ENCODE results near the gene RMRP.

Gene RMRP

DNA sequence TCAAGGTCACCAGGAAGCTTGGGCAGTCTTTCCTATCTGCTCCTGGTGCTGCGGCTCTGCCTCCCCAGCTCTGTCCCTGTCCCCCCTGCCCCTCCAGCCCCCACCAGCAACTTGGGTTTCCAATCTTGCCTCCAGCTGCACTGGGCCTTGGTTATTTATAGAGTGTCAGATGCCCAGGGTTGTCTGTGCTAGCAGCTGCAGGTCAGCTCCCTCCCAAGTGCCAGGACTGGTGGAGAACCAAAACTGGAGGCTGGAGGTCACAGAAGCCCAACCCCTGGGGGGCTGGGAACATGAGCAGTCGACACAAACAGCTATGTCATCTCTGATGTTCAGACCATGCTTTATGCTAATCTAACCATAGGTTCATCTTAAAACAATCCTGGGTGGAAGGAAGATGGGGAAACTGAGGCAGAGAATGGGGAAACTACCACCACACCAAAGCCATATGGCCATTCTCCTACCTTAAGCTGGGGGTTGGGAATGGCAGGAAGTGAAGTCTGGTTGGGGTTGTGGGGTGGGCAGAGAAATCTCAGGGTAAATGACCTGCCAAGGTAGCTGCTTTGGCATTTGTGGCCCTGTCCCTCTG, 30.2 kb upstream of the RMRP start:
- H3K4me3 ChIP-seq (ENCODE audit: low read depth, low read length), result no peak overlapping the region
- DNase-seq (ENCODE audit: low read depth), result no peak
- TF ChIP-seq, protein P1, sequence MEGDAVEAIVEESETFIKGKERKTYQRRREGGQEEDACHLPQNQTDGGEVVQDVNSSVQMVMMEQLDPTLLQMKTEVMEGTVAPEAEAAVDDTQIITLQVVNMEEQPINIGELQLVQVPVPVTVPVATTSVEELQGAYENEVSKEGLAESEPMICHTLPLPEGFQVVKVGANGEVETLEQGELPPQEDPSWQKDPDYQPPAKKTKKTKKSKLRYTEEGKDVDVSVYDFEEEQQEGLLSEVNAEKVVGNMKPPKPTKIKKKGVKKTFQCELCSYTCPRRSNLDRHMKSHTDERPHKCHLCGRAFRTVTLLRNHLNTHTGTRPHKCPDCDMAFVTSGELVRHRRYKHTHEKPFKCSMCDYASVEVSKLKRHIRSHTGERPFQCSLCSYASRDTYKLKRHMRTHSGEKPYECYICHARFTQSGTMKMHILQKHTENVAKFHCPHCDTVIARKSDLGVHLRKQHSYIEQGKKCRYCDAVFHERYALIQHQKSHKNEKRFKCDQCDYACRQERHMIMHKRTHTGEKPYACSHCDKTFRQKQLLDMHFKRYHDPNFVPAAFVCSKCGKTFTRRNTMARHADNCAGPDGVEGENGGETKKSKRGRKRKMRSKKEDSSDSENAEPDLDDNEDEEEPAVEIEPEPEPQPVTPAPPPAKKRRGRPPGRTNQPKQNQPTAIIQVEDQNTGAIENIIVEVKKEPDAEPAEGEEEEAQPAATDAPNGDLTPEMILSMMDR (IDR thresholded peaks at IDR 0.05; ENCODE audit: insufficient read depth, low read depth, low read length, missing control alignments), result no peak

- no peak for DNase-seq (ENCODE audit: low read depth)
- TF ChIP-seq, protein P1 (IDR thresholded peaks at IDR 0.05; ENCODE audit: insufficient read depth, low read depth, low read length, missing control alignments), result no peak
- no peak overlapping the region for H3K4me3 ChIP-seq (ENCODE audit: low read depth, low read length)
Measured at GRCh38 chr9:35687306-35687705, 29.5 kb upstream of the RMRP start.

DNA sequence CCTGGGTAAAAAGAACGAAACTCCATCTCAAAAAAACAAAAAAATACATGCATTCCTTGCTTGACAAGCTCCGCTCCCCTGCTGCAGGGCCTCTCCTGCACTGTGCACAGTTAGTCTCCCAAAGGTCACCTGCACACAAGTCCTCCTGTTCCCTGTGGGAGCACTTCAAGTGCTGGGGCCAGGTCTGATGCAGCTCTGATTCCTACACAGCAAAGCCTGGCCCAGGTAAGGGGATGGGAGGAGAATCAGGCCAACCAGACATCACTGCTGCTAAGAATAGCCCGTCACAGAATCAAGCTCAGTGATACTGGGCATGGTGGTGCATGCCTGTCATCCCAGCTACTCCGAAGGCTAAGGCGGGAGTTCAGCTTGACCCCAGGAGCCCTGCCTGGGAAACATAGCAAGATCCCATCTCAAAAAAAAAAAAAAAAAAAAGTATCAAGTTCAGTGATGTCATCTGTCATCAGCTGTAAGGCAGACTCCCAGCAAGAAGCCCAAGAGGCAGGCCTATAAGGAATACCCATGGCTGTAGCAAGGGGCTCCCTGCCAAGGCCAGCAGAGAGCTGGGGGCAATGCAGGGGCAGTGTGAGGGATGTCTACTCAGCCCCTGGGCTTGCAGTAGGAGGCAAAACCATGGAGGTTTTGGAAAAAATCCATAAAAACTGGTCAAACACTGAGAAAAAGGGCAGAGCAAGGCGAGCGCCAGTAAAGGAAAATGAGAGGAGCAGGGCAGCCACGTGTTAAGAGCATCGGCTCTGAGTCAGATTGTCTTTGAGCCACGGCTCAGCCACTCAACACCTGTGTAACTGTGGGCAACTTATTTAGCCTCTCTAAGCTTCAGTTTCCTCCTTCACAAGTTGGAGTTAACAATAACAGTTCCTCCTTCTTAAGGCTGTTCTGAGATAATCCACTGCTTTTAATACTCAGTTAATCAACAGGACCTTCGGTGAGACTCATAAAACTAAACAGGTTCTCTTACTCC, 28.7 kb upstream of the RMRP start:
- DNase-seq (ENCODE audit: low read depth), result no peak
- TF ChIP-seq, protein P1 (IDR thresholded peaks at IDR 0.05; ENCODE audit: insufficient read depth, low read depth, low read length, missing control alignments), result no peak
- H3K4me3 ChIP-seq (ENCODE audit: low read depth, low read length), result no peak overlapping the region

GRCh38 chr9:35685506-35685905, 27.7 kb upstream of the RMRP start:
- no peak overlapping the region for H3K4me3 ChIP-seq (ENCODE audit: low read depth, low read length)
- TF ChIP-seq, protein P1 (IDR thresholded peaks at IDR 0.05; ENCODE audit: insufficient read depth, low read depth, low read length, missing control alignments), result no peak
- no peak for DNase-seq (ENCODE audit: low read depth)

- DNase-seq (ENCODE audit: low read depth), result no peak
- TF ChIP-seq, protein P1 (IDR thresholded peaks at IDR 0.05; ENCODE audit: insufficient read depth, low read depth, low read length, missing control alignments), result no peak
Measured at GRCh38 chr9:35684921-35685320, 27.1 kb upstream of the RMRP start.

GRCh38 chr9:35683323-35683722, 25.5 kb upstream of the RMRP start:
- TF ChIP-seq, protein P1 (IDR thresholded peaks at IDR 0.05; ENCODE audit: insufficient read depth, low read depth, low read length, missing control alignments), result no peak
- no peak for DNase-seq (ENCODE audit: low read depth)

More at GRCh38 chr9:35684921-35685320, 27.1 kb upstream of the RMRP start:
- H3K4me3 ChIP-seq (ENCODE audit: low read depth, low read length), result no peak overlapping the region

More at GRCh38 chr9:35683323-35683722, 25.5 kb upstream of the RMRP start:
- no peak overlapping the region for H3K4me3 ChIP-seq (ENCODE audit: low read depth, low read length)
